ENCODE data around the gene FADD.

The FADD gene, protein sequence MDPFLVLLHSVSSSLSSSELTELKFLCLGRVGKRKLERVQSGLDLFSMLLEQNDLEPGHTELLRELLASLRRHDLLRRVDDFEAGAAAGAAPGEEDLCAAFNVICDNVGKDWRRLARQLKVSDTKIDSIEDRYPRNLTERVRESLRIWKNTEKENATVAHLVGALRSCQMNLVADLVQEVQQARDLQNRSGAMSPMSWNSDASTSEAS

DNA sequence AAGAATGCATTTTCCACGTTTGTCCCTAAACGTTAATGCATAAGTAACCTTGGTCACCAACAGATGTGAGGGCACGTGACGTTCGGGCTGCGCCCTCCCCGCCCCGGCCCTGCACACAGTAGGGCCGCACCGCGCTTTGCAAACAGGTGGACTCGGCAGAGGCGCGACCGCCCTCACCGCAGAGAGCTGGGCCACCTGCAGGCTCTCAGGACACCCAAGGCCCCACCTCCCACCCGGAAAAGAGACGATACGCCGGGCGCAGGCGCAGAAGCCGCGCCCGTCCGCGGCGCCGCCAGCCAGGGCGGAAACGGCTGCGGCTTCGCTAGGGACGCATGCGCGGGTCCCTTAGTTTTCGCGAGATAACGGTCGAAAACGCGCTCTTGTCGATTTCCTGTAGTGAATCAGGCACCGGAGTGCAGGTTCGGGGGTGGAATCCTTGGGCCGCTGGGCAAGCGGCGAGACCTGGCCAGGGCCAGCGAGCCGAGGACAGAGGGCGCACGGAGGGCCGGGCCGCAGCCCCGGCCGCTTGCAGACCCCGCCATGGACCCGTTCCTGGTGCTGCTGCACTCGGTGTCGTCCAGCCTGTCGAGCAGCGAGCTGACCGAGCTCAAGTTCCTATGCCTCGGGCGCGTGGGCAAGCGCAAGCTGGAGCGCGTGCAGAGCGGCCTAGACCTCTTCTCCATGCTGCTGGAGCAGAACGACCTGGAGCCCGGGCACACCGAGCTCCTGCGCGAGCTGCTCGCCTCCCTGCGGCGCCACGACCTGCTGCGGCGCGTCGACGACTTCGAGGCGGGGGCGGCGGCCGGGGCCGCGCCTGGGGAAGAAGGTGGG lies at the start of gene FADD:
TSS of gene FADD (plus strand) at position 377 of the 831 bp plus-strand sequence. CDS start at position 541, 164 bp downstream.
- peak; percentile 87 for DNase-seq

DNA sequence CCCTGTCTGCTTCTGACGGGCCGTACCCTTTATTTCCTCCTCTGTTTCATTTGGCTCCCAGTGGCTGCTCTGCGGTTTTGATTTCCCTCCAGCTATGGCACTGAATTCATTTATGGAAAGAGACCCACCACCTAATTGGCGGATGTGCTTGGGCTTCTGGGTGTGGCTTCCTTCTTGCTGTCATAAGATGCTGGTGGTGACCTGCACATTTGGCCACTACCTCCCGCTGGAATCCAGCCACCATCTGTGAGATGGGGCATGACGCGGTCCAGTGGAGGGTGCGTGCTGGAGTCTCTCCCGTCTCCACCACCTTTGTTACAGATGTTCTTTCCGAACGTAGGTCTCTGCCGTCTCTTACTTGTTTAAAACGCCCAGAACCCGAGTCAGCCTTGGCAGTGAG lies 47.7 kb upstream of the FADD start:
- DNase-seq: no peak

GRCh38 chr11:70156291-70157037 lies 46.6 kb upstream of the FADD start:
- DNase-seq: no peak

DNA sequence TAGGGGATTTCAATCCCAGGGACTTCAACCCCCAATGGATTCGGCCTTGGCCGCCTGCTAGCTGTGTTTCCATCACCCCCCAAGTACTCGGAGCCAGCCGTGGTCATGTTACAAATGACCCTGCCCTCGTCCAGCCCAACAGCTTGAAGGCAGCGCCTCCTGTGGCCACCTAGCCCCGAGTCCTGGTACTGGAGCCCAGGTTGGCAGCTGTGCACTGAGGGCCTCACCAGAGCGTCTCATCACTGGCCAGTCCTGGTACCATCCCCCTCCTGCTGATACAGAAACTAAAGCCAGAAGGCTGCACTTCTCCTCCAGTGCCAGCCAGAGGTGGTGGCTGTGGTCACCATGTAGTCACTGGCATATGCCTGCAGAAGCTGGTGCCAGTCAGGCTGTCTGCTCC lies 44.9 kb upstream of the FADD start:
- DNase-seq: no peak

DNA sequence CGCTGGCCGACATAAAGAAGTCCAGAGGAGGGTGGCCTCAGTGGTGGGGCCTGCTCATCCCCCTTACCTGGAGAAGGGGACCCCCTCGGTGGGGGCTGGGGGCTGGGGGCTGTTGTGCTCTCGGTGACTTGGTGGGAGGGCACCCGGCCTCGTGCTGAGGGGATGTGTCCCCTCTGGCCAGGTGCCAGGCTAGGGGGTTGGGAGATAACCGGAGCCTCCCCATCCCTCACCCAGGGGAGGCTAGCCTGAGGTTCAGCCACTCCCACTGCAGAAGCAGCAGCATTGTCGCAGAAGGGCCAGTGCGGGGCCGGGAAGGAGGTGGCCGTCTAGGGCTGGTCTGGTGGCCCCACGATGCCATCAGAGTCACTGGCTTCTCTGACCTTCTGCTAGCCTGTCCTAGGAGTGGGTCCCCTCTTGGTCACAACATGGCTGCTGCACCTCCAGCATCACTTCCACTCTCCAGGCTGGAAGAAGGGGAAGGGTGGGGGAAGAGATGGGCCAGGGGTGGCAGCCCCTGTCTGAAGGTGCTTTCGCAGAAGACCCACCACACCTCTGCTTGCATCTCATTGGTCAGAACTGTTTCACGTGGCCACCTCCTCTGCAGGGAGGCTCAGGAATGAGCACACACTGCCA lies 44.2 kb upstream of the FADD start:
- DNase-seq: no peak

GRCh38 chr11:70159627-70160570 lies 43.2 kb upstream of the FADD start:
- no peak for DNase-seq

- no peak for DNase-seq
Measured at GRCh38 chr11:70161043-70161625, 42.0 kb upstream of the FADD start.

DNA sequence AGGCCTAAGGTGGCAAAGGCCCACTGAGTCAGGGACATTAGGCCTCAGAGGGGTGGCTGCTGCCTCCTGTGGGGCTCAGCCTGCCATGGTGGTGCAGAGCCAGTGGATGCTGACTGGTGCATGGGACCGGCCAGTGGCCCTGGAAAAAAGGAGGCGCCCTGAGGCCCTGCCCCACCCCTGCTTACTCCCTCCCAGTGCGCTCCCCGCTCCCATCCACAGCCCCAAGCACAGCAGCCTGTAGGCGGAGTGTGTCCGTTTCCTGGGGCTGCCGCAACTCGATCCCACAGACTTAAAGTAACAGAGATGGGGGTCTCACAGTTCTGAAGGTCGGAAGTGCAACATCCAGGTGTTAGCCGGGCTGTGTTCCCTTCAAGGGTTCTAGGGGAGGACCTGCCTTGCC lies 38.4 kb upstream of the FADD start:
- DNase-seq: no peak

- DNase-seq: no peak
Measured at GRCh38 chr11:70167120-70167519, 36.0 kb upstream of the FADD start.

GRCh38 chr11:70167723-70168404 lies 35.2 kb upstream of the FADD start:
- DNase-seq: no peak

GRCh38 chr11:70168405-70168754 lies 34.7 kb upstream of the FADD start:
- no peak for DNase-seq

GRCh38 chr11:70169127-70169526 lies 34.0 kb upstream of the FADD start:
- no peak for DNase-seq

DNA sequence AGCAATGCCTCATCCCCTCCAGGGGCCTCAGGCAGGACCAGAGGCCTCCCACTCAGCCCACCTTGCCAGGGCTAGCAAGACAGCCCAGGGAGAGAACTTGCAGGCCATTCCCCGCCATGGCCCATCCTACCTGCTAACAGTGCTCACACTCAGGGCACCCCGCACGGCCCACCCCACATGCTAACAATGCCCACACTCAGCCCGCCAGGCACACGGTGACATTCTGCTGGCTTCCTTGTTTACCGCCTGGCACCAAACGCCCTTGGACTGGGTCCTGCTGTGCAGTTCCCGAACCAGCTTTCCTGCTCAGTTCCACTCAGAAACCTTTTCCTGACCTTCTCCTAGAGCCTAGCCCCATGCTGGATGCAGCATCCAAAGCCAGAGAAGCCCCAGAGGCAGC lies 33.5 kb upstream of the FADD start:
- DNase-seq: no peak

DNA sequence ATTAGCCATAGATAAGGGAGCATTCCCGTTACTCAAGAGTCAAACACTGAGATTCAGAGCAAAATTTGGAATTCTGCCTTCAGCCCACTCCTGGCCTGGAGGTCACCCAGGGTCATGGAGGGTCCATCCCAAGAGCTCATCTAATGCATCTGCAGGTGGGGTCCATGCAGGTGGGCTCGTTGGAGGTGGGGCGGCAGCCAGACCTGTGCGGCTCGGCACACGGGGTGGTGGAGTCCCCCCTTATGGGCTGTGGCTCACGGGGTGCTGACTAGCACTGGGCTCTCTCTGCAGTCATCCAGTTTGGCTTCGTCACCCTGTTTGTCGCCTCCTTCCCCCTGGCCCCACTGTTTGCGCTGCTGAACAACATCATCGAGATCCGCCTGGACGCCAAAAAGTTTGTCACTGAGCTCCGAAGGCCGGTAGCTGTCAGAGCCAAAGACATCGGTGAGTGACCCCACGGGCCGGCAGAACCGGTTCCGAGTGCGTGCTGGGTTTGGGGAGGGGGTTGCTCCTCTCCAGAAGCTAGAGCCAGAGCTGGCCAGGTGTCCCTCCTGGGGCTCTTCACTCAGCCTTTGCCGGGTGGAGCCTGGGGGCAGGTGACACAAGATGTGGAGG lies 32.4 kb upstream of the FADD start:
- no peak for DNase-seq

GRCh38 chr11:70173018-70173417 lies 30.1 kb upstream of the FADD start:
- DNase-seq: no peak

DNA sequence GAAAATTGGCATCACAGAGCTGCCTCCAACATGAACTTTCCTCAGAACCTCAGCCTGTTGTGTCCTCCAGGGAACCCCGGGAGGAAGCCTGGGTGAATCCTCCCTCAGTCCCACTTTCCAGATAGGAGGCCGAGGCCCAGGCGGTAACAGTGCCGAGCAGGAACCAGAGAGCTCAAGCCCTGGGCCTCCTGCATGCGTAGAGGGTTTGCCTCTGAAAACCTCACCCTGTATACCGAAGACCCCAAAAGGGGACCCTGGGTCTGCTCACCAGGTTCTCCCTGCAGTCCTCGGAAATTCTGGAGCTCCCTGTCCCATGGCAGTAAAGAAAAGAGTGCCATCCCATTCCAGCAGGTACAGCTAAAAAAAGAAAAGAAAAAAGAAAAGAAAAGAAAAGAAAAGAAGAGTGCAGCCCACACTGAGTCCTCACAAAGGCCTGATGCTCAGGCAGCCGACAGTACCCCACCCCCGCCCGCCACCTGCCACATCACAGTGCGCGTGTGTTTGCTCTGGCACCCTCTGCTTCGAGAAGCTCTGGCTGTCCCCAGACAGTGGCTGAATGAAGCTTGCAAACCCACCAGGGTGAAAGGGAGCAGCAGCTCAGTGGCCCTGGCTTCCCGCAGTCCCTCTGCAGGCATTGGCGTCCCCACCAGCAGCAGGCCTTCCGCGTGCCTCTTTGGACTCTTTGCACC lies 28.4 kb upstream of the FADD start:
- no peak for DNase-seq

DNA sequence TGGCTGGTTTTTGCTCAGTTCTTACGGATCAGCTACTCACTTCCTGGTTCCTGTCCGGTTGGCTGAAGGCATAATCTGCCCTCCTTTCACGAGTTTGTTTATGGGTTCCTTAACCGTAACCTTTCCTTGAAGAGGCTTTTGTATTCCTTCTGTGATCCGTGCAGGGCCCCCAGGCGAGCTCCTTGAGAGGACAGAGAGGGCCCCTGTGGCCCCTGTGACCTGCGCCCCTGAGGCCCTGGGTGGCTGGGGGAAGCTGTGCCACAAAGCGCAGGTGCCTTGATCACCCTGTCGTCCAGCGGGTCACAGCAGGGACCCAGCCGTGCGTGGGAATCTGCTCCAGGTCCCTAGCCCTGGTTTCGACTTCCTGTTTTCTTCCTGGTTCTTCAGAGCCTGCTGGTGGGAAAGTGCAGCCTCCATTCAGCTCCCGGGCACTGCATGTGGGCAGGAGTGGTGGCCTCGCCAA lies 27.8 kb upstream of the FADD start:
- DNase-seq: no peak

DNA sequence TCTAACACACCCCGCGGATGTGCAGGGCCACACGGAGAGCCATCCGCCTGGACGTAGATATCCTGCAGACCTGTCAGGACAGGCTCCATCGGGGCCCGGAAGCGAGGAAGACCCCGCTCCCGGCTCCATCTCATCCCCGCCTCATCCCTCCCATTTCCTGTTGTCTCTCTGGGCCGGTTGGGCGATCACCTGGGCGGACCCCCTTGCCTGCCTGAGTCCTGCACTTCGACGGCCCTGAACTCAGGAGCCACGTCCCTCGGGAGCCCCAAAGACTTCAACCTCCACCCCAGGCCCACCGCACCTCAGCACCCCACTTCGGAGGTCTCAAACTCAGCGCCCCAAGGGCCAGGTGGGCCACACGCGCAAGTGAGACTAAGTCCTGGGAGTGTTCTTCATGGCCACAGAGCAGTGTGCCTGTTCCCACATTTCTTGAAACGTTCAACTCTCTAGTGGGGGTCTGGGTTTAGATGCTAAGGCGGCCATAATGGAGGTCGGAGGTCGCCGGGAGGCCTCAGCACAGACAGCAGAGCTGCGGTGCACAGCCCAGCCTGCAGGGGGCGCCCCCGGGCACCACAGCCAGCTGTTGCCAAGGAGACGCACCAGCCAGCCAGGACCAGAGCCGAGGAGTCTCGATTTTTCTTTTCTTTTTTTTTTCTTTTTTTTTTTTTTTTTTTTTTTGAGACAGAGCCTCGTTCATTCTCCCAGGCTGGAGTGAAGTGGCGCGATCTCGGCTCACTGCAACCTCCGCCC lies 26.0 kb upstream of the FADD start:
- peak; percentile 49 for DNase-seq

- DNase-seq: no peak
Measured at GRCh38 chr11:70180906-70181305, 22.2 kb upstream of the FADD start.
